HUES6 (cell line): ENCODE measurements around the gene SLC39A11.
A peak's percentile ranks its signal among the peaks of the same experiment; 100 is the strongest.

Experiments
- H3K27ac ChIP-seq: 2 replicates; pipeline ENCODE4 v1.7.0; 2013; ENCODE audit warnings: low read depth, mild to moderate bottlenecking, low read length, inconsistent platforms
- H3K27me3 ChIP-seq: 2 replicates; pipeline ENCODE4 v1.6.1; 2013; ENCODE audit warnings: low read length; ENCODE audit not compliant: control insufficient read depth, insufficient read depth
- H3K36me3 ChIP-seq: 2 replicates; pipeline ENCODE4 v1.6.1; 2013; ENCODE audit warnings: low read length; ENCODE audit not compliant: control insufficient read depth, insufficient read depth
- H3K4me1 ChIP-seq: 2 replicates; pipeline ENCODE4 v1.6.1; 2013; ENCODE audit warnings: low read length; ENCODE audit not compliant: control insufficient read depth, insufficient read depth
- H3K4me3 ChIP-seq: 2 replicates; pipeline ENCODE4 v1.5.1; 2013; ENCODE audit warnings: low read depth, low read length
- H3K9ac ChIP-seq: one replicate; pipeline ENCODE4 v1.6.1; 2013; ENCODE audit warnings: mild to moderate bottlenecking, low read length
- H3K9me3 ChIP-seq: 2 replicates; pipeline ENCODE4 v1.6.1; 2013; ENCODE audit warnings: low read depth, low read length; ENCODE audit not compliant: control insufficient read depth, insufficient read depth

Gene SLC39A11

DNA sequence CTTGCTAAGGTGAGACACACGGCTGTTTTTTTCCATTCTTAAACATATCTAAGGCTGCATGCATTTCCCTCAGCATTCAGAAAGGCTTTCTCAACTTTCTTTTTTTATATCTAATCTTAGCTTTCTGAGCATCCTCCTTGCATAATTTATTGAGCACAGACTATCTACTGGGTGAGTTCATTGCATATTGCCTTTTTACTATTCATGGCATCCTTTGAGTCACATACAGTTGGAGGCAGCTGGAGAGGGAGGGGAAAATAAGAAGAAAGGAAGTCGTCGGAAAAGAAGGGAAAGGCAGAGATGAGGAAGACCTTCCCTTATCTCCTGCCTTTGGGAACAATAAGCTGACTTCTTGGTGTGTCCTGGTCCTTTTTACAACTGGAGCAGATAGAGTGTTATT is 468.3 kb downstream of the SLC39A11 start:
- Histone ChIP-seq H3K4me1 (peaks cover 14% of the 10 kb centered on the region), H3K27ac (no peak overlapping the region), H3K27me3 (no peaks in the 10 kb centered on the region), H3K9me3 (peaks cover 7% of the 10 kb centered on the region; the same call in 1 of the 2 replicates), H3K4me3 (no peak overlapping the region), H3K36me3 (no peaks in the 10 kb centered on the region), H3K9ac (no peak overlapping the region)

GRCh38 chr17:72622661-72623433 is 469.6 kb downstream of the SLC39A11 start:
- Histone ChIP-seq H3K4me3 (no peak overlapping the region), H3K9ac (no peak overlapping the region), H3K36me3 (no peaks in the 10 kb centered on the region), H3K27me3 (no peaks in the 10 kb centered on the region), H3K4me1 (peaks cover 18% of the 10 kb centered on the region), H3K9me3 (peaks cover 5% of the 10 kb centered on the region; the same call in 1 of the 2 replicates), H3K27ac (no peak overlapping the region)

DNA sequence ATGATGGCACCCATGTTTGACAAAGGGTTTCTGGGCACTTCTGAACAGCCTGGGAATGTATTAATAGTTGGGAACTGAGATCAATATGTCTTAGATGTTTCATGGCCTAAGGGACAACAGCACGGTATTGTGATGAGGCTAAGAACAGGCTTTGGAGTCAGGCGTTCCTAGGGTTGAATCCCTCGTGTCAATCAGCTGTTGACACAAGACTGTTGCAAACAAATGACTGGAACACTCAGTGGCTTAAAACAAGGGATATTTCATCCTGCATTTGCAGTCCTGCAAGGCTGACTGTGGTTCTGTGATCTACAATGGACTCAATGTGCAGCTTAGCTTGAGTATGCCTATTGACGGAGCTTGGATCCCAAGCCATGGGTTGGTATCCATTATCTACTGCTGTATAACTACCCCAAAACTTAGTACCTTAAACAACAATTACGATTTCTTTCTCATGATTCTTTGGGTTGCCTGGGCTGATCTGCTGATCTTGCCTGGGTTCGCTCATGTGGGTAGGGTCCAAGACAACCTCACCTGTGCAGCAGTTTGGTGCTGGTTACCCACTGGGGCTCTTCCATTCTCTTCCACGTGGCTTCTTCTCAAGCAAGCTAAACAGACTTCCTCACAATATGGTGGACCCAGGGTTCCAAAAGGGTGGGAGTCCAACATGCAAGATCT is 472.4 kb downstream of the SLC39A11 start:
- Histone ChIP-seq H3K36me3 (no peaks in the 10 kb centered on the region), H3K4me3 (no peak overlapping the region), H3K9me3 (no peaks in the 10 kb centered on the region), H3K27me3 (no peaks in the 10 kb centered on the region), H3K27ac (no peak overlapping the region), H3K9ac (no peak overlapping the region), H3K4me1 (peaks cover 35% of the 10 kb centered on the region)

- H3K9ac ChIP-seq = no peak overlapping the region
- H3K4me3 ChIP-seq = no peak overlapping the region
These were observed 474.4 kb downstream of the SLC39A11 start for GRCh38 chr17:72618001-72618509.

DNA sequence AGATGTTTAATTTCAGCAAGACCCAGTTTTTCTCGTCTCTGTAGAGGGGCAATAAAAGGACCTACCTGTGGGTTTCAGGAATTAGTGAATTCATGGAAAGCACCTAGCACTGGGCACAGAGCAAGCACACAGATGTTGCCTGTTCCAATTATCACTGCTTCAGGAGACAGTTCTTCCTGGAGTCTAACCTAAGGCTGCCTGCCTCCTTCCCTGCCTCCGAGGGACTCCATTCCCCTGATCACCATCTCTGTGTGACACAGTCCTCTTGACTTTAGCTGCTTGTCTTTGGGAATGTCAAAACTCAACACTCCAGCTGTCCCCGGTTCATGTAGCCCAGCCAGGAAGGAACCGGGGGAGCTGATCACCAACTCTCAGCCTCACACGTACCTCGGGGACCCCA is 474.9 kb downstream of the SLC39A11 start:
- Histone ChIP-seq H3K9ac (peak overlapping the region; percentile 38), H3K4me1 (peaks cover 32% of the 10 kb centered on the region), H3K9me3 (no peaks in the 10 kb centered on the region), H3K27me3 (peaks cover 9% of the 10 kb centered on the region), H3K4me3 (no peak overlapping the region), H3K27ac (no peak overlapping the region), H3K36me3 (no peaks in the 10 kb centered on the region)

More at GRCh38 chr17:72618001-72618509, 474.4 kb downstream of the SLC39A11 start:
- Histone ChIP-seq H3K27me3 (peaks cover 9% of the 10 kb centered on the region), H3K4me1 (peaks cover 36% of the 10 kb centered on the region), H3K36me3 (no peaks in the 10 kb centered on the region), H3K27ac (no peak overlapping the region), H3K9me3 (no peaks in the 10 kb centered on the region)

DNA sequence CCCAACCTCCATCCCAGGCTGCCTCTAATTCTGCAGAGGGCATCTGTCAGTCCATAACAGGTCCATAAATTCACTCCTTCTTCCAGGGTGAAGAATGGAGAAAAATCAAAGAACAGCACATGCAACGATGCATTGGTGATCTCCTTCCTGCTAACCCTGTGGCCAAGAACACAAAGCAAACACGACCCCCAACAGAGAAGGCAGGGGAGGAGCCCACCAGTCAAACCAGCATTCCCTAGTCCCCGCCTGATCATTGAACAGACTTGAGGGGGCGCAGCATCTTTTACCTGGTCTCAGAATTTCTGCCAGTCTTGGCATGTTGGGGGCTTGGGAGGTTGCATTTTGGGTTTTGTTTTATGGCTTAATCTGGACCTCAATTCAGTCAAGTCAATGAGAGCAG is 476.0 kb downstream of the SLC39A11 start:
- peaks cover 9% of the 10 kb centered on the region for H3K27me3 ChIP-seq

GRCh38 chr17:72615627-72615991 is 476.9 kb downstream of the SLC39A11 start:
- H3K9ac ChIP-seq = no peak overlapping the region

More for the DNA sequence above, 476.0 kb downstream of the SLC39A11 start:
- H3K36me3 ChIP-seq = no peaks in the 10 kb centered on the region
- no peak overlapping the region for H3K9ac ChIP-seq
- no peak overlapping the region for H3K27ac ChIP-seq
- H3K9me3 ChIP-seq = no peaks in the 10 kb centered on the region
- H3K4me3 ChIP-seq = no peak overlapping the region
- H3K4me1 ChIP-seq = peaks cover 32% of the 10 kb centered on the region

DNA sequence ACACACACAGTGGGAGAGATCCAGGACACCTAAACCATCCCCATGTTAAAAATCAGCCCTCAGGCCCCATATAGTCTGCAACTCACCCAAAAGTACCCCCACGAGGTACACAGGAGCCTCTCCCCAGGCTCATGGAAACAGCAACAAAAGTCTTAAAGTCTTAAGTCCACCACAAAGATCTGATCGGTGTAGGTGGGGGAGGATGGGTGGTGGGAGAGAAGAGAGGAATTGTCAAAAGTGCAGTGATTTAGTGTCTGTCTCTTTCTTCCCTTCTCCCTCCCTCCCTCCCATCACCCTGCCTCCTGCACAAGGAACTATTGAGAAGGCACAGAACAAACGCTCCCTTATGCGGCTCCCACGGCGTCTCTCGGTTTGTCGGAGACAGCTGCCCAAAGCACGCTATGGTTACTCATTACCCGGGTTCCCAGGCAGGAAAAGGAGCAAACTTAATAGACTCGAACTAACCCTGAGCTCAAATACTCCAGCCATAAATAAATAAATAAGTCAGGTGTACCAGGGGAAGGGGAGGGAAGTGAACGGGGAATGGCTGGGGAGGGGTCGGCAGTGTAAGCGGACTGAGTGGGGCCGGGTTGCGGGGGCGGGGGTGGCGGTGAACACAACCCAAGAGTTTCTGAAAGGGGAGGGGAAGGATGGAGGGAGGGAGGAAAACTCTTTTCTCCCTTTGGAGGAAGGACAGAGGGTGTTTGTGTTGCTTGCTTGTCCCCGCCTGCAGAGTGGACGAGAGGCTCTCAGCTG is 477.4 kb downstream of the SLC39A11 start:
- Histone ChIP-seq H3K4me3 (no peak overlapping the region), H3K9ac (no peak overlapping the region), H3K9me3 (no peaks in the 10 kb centered on the region), H3K27ac (no peak overlapping the region), H3K4me1 (peaks cover 32% of the 10 kb centered on the region), H3K27me3 (peaks cover 9% of the 10 kb centered on the region), H3K36me3 (no peaks in the 10 kb centered on the region)

More at GRCh38 chr17:72615627-72615991, 476.9 kb downstream of the SLC39A11 start:
- peaks cover 32% of the 10 kb centered on the region for H3K4me1 ChIP-seq
- no peaks in the 10 kb centered on the region for H3K9me3 ChIP-seq
- H3K4me3 ChIP-seq = no peak overlapping the region
- no peaks in the 10 kb centered on the region for H3K36me3 ChIP-seq
- no peak overlapping the region for H3K27ac ChIP-seq
- H3K27me3 ChIP-seq = peaks cover 9% of the 10 kb centered on the region

- H3K9me3 ChIP-seq = no peaks in the 10 kb centered on the region
- H3K36me3 ChIP-seq = no peaks in the 10 kb centered on the region
- H3K9ac ChIP-seq = no peak overlapping the region
- H3K4me3 ChIP-seq = no peak overlapping the region
- no peak overlapping the region for H3K27ac ChIP-seq
- H3K4me1 ChIP-seq = peaks cover 32% of the 10 kb centered on the region
- peaks cover 9% of the 10 kb centered on the region for H3K27me3 ChIP-seq
These were observed 478.0 kb downstream of the SLC39A11 start for GRCh38 chr17:72614476-72614870.

DNA sequence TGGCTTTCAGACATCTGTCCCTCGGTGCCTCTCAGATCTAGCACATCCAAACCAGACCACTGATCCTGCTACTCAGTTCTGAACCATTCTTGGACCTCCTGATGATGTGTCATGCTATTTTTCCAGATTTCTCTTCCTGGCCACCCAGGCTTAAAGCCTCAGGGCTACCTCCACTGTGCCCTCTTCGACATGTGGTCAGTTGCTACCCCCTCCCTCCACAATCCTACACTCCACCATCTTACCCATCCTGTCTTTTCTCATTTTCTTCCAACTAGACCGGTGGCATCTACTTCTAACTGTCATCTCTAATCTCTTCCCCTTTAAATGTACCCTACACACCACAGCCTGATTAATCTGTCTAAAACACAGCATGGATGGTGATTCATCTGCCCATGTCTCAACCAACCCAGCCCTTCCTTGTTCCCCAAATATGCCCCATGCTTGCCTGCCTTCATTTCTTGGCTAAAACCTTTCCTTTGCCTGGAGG is 478.6 kb downstream of the SLC39A11 start:
- no peak overlapping the region for H3K9ac ChIP-seq
- H3K27ac ChIP-seq = no peak overlapping the region
- peaks cover 32% of the 10 kb centered on the region for H3K4me1 ChIP-seq
- H3K36me3 ChIP-seq = no peaks in the 10 kb centered on the region
- no peaks in the 10 kb centered on the region for H3K9me3 ChIP-seq
- H3K4me3 ChIP-seq = no peak overlapping the region
- peaks cover 9% of the 10 kb centered on the region for H3K27me3 ChIP-seq
